ENCODE results near the gene KATNAL1. TPM values are rescaled to one million over a fixed set of nuclear protein-coding genes. Genes with fewer than 3 reads are reported as not detected.

KATNAL1 gene
- total and polyA plus RNA-seq, 4 donors = 17.4 to 45.9 (median 26.7) TPM

DNA sequence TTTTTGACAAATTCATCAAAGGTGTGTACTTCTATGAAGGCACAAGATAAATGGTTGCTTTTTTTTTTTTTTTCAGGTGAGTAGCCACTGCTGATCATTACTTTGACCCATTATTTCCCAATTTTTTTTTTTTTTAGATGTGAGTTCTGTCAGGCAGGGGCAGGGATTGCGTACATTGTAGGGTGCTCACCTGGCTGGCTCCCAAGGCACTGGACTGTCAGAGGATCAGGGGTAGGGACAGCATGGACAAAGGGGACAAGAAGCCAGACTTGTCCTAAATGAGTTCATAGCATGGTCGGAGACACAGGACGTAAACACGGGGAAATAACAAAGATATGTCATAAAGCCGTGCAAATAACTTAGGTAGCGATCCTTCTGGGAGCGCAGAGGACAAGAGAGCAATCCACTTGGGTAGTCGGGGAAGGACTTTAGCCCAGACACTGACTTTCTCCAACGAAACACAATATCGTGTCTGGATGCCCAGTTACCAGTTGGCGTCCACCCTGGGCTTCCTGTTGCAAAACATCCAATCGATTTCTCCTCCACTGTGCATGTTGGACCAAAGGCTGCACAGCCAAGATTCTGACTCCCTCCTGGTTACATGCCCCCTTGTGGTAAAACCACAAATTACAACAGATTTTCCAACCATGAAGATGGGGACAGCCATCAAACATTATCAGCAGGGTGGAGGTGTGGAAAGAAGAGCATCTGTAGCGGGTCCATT, 27.5 kb upstream of the KATNAL1 start:
- H3K36me3 ChIP-seq (ENCODE audit: control insufficient read depth, insufficient read depth, low read length) = no peaks in the 10 kb centered on the region
- H3K27ac ChIP-seq (ENCODE audit: low read depth, low read length) = no peak overlapping the region
- peak in 2 of 6 donors; percentile 32 to 34 for DNase-seq (ENCODE audit: low read depth in 4 of 6, low spot score in 6 of 6)
- 77% methylated on average over 13 of the region's 13 CpGs for WGBS (ENCODE audit: insufficient coverage)
- H3K4me3 ChIP-seq (ENCODE audit: low read depth, low read length) = no peak overlapping the region
- H3K4me1 ChIP-seq (ENCODE audit: control insufficient read depth, insufficient read depth, low read length) = peaks cover 7% of the 10 kb centered on the region
- no peaks in the 10 kb centered on the region for H3K9me3 ChIP-seq (ENCODE audit: control insufficient read depth, insufficient read depth, low read length)
- no peaks in the 10 kb centered on the region for H3K27me3 ChIP-seq (ENCODE audit: control insufficient read depth, insufficient read depth, low read length)

- no peak for DNase-seq (ENCODE audit: low read depth in 4 of 6, low spot score in 6 of 6)
- Histone ChIP-seq H3K36me3 (ENCODE audit: control insufficient read depth, insufficient read depth, low read length) (no peaks in the 10 kb centered on the region), H3K4me1 (ENCODE audit: control insufficient read depth, insufficient read depth, low read length) (peaks cover 3% of the 10 kb centered on the region), H3K9me3 (ENCODE audit: control insufficient read depth, insufficient read depth, low read length) (no peaks in the 10 kb centered on the region), H3K4me3 (ENCODE audit: low read depth, low read length) (no peak overlapping the region), H3K27me3 (ENCODE audit: control insufficient read depth, insufficient read depth, low read length) (no peaks in the 10 kb centered on the region), H3K27ac (ENCODE audit: low read depth, low read length) (no peak overlapping the region)
- 92% methylated on average over 2 of the region's 3 CpGs for WGBS (ENCODE audit: insufficient coverage)
These were observed 26.3 kb upstream of the KATNAL1 start for GRCh38 chr13:30333616-30334015.

DNA sequence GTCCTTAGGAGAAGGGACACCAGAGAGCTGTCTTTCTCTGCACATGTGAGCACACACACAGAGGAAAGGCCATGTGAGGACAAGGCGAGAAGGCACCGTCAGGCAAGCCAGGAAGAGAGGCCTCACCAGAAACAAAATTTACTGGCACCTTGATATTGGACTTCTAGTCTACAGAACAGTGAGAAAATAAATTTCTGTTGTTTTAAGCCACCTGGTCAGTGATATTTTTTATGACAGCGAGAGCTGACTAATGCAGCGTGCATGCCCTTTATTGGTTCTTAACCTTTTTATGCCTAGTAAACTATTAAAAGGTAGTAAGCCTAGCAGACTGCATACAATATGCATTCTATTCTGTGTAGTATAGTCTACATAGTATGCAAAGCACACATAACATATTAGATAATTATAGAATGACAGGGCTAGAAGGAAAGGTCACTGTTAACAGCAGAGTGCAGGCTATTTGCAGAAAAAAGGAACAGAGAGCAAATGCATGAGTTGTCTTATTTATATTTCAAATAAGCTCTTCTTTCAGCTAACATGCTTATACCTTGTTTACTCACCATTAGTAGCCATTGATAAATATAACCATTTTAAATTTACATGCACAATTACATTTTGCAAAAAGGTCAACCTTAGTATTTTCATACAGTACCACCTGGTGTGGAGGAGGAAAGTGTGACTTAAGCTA, 25.2 kb upstream of the KATNAL1 start:
- no peak for DNase-seq (ENCODE audit: low read depth in 4 of 6, low spot score in 6 of 6)
- WGBS (ENCODE audit: insufficient coverage) = no CpG with 5 or more reads among the region's 4 CpGs
- Histone ChIP-seq H3K9me3 (ENCODE audit: control insufficient read depth, insufficient read depth, low read length) (no peaks in the 10 kb centered on the region), H3K36me3 (ENCODE audit: control insufficient read depth, insufficient read depth, low read length) (no peaks in the 10 kb centered on the region), H3K4me1 (ENCODE audit: control insufficient read depth, insufficient read depth, low read length) (peaks cover 3% of the 10 kb centered on the region), H3K27ac (ENCODE audit: low read depth, low read length) (no peak overlapping the region), H3K27me3 (ENCODE audit: control insufficient read depth, insufficient read depth, low read length) (no peaks in the 10 kb centered on the region), H3K4me3 (ENCODE audit: low read depth, low read length) (no peak overlapping the region)

DNA sequence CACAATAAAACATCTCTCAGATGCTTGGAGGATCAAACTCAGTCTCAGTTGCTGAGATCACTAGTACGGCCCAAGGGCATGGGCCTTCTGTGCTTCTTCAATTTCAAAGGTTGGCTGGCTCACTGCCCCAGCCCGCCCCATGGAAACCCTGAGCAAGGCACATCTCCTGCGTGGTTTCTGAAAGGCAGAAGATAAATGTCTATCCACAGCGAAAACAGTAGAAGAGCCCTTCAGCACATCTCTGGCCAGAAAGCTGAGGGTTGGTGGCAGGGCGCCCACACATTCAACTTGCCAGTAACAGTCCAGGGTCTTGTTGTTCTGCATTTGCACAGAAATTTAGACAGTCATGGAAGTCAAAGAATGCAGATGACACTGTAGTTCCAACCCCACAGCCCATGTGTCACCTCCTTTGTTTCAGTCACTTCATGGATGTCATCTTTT, 24.0 kb upstream of the KATNAL1 start:
- peak overlapping the region; percentile 19 for H3K27ac ChIP-seq (ENCODE audit: low read depth, low read length)
- peak in 3 of 6 donors; percentile 48 to 79 (median 72) for DNase-seq (ENCODE audit: low read depth in 4 of 6, low spot score in 6 of 6)
- 43% methylated on average over 5 of the region's 5 CpGs for WGBS (ENCODE audit: insufficient coverage)

GRCh38 chr13:30329009-30329585, 21.7 kb upstream of the KATNAL1 start:
- peaks cover 3% of the 10 kb centered on the region for H3K4me1 ChIP-seq (ENCODE audit: control insufficient read depth, insufficient read depth, low read length)
- no peak for DNase-seq (ENCODE audit: low read depth in 4 of 6, low spot score in 6 of 6)
- H3K36me3 ChIP-seq (ENCODE audit: control insufficient read depth, insufficient read depth, low read length) = no peaks in the 10 kb centered on the region
- no peaks in the 10 kb centered on the region for H3K27me3 ChIP-seq (ENCODE audit: control insufficient read depth, insufficient read depth, low read length)
- H3K4me3 ChIP-seq (ENCODE audit: low read depth, low read length) = no peak overlapping the region
- WGBS (ENCODE audit: insufficient coverage) = 95% methylated on average over 2 of the region's 2 CpGs
- H3K27ac ChIP-seq (ENCODE audit: low read depth, low read length) = no peak overlapping the region
- no peaks in the 10 kb centered on the region for H3K9me3 ChIP-seq (ENCODE audit: control insufficient read depth, insufficient read depth, low read length)

More for the DNA sequence above, 24.0 kb upstream of the KATNAL1 start:
- Histone ChIP-seq H3K9me3 (ENCODE audit: control insufficient read depth, insufficient read depth, low read length) (no peaks in the 10 kb centered on the region), H3K4me1 (ENCODE audit: control insufficient read depth, insufficient read depth, low read length) (peaks cover 3% of the 10 kb centered on the region), H3K36me3 (ENCODE audit: control insufficient read depth, insufficient read depth, low read length) (no peaks in the 10 kb centered on the region), H3K27me3 (ENCODE audit: control insufficient read depth, insufficient read depth, low read length) (no peaks in the 10 kb centered on the region), H3K4me3 (ENCODE audit: low read depth, low read length) (no peak overlapping the region)

- Histone ChIP-seq H3K9me3 (ENCODE audit: control insufficient read depth, insufficient read depth, low read length) (no peaks in the 10 kb centered on the region), H3K4me3 (ENCODE audit: low read depth, low read length) (no peak overlapping the region), H3K27me3 (ENCODE audit: control insufficient read depth, insufficient read depth, low read length) (no peaks in the 10 kb centered on the region), H3K36me3 (ENCODE audit: control insufficient read depth, insufficient read depth, low read length) (no peaks in the 10 kb centered on the region), H3K4me1 (ENCODE audit: control insufficient read depth, insufficient read depth, low read length) (no peaks in the 10 kb centered on the region), H3K27ac (ENCODE audit: low read depth, low read length) (no peak overlapping the region)
- DNase-seq (ENCODE audit: low read depth in 4 of 6, low spot score in 6 of 6) = no peak
- WGBS (ENCODE audit: insufficient coverage) = 88% methylated on average over 2 of the region's 4 CpGs
These were observed 18.3 kb upstream of the KATNAL1 start for GRCh38 chr13:30325668-30326067.

- WGBS (ENCODE audit: insufficient coverage) = no CpG with 5 or more reads among the region's 2 CpGs
- H3K9me3 ChIP-seq (ENCODE audit: control insufficient read depth, insufficient read depth, low read length) = no peaks in the 10 kb centered on the region
- DNase-seq (ENCODE audit: low read depth in 4 of 6, low spot score in 6 of 6) = no peak
- no peak overlapping the region for H3K27ac ChIP-seq (ENCODE audit: low read depth, low read length)
- peaks cover 4% of the 10 kb centered on the region for H3K4me1 ChIP-seq (ENCODE audit: control insufficient read depth, insufficient read depth, low read length)
- no peak overlapping the region for H3K4me3 ChIP-seq (ENCODE audit: low read depth, low read length)
- H3K27me3 ChIP-seq (ENCODE audit: control insufficient read depth, insufficient read depth, low read length) = no peaks in the 10 kb centered on the region
- no peaks in the 10 kb centered on the region for H3K36me3 ChIP-seq (ENCODE audit: control insufficient read depth, insufficient read depth, low read length)
These were observed 16.2 kb upstream of the KATNAL1 start for GRCh38 chr13:30323524-30323923.

DNA sequence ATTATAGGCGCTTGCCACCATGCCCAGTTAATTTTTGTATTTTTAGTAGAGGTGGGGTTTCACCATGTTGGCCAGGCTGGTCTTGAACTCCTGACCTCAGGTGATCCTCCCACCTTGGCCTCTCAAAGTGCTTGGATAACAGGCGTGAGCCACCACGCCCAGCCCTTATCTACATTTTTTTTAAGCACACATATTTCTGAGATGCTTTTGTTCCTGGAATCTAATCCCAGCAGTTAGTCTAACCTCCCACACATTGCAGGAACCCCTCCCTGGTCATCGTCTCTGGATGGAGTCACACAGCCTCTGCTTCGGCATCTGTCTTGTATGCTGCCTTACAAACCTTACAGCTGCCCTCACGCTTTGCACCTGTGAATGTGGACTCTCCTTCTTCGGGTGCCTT, 15.1 kb upstream of the KATNAL1 start:
- H3K27ac ChIP-seq (ENCODE audit: low read depth, low read length) = no peak overlapping the region
- DNase-seq (ENCODE audit: low read depth in 4 of 6, low spot score in 6 of 6) = no peak
- peaks cover 4% of the 10 kb centered on the region for H3K4me1 ChIP-seq (ENCODE audit: control insufficient read depth, insufficient read depth, low read length)
- no peaks in the 10 kb centered on the region for H3K9me3 ChIP-seq (ENCODE audit: control insufficient read depth, insufficient read depth, low read length)
- H3K27me3 ChIP-seq (ENCODE audit: control insufficient read depth, insufficient read depth, low read length) = no peaks in the 10 kb centered on the region
- 86% methylated on average over 6 of the region's 7 CpGs for WGBS (ENCODE audit: insufficient coverage)
- H3K4me3 ChIP-seq (ENCODE audit: low read depth, low read length) = no peak overlapping the region
- no peaks in the 10 kb centered on the region for H3K36me3 ChIP-seq (ENCODE audit: control insufficient read depth, insufficient read depth, low read length)

- no peak overlapping the region for H3K4me3 ChIP-seq (ENCODE audit: low read depth, low read length)
- no CpG with 5 or more reads among the region's 3 CpGs for WGBS (ENCODE audit: insufficient coverage)
- DNase-seq (ENCODE audit: low read depth in 4 of 6, low spot score in 6 of 6) = no peak
- H3K27ac ChIP-seq (ENCODE audit: low read depth, low read length) = no peak overlapping the region
- no peaks in the 10 kb centered on the region for H3K36me3 ChIP-seq (ENCODE audit: control insufficient read depth, insufficient read depth, low read length)
- H3K4me1 ChIP-seq (ENCODE audit: control insufficient read depth, insufficient read depth, low read length) = peaks cover 4% of the 10 kb centered on the region
- H3K27me3 ChIP-seq (ENCODE audit: control insufficient read depth, insufficient read depth, low read length) = no peaks in the 10 kb centered on the region
- H3K9me3 ChIP-seq (ENCODE audit: control insufficient read depth, insufficient read depth, low read length) = no peaks in the 10 kb centered on the region
These were observed 13.9 kb upstream of the KATNAL1 start for GRCh38 chr13:30321256-30321655.
